ENCODE results near the gene ACOT7.

DNA sequence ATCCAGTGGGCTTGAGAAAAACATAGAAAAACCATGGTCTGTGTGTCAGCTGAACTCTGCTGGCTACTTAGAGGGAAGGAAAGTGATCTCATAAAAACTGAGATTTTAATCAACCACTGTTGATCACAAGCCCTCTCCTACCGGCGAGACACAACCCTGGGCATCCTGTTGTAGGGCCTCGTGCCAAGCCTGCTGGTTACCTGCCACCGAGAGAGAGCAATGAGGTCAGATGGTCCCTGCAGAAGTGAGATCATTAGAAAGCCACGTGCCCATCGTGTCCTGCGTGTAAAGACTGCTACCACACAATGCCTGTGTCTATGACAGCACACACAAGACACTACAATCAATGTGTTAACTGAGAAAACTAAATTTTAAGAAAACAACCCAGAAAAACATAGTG is 91.0 kb downstream of the ACOT7 start:
- TF ChIP-seq, protein P1, sequence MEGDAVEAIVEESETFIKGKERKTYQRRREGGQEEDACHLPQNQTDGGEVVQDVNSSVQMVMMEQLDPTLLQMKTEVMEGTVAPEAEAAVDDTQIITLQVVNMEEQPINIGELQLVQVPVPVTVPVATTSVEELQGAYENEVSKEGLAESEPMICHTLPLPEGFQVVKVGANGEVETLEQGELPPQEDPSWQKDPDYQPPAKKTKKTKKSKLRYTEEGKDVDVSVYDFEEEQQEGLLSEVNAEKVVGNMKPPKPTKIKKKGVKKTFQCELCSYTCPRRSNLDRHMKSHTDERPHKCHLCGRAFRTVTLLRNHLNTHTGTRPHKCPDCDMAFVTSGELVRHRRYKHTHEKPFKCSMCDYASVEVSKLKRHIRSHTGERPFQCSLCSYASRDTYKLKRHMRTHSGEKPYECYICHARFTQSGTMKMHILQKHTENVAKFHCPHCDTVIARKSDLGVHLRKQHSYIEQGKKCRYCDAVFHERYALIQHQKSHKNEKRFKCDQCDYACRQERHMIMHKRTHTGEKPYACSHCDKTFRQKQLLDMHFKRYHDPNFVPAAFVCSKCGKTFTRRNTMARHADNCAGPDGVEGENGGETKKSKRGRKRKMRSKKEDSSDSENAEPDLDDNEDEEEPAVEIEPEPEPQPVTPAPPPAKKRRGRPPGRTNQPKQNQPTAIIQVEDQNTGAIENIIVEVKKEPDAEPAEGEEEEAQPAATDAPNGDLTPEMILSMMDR (IDR thresholded peaks at IDR 0.05; ENCODE audit: insufficient read depth, low read length): no peak
- TF ChIP-seq POLR2AphosphoS5 (IDR thresholded peaks at IDR 0.05; ENCODE audit: low read depth): no peak
- TF ChIP-seq GABPA (IDR thresholded peaks at IDR 0.05; ENCODE audit: low read depth): no peak

Data from HL-60 (cell line).